ENCODE data around the gene CRY1.

DNA sequence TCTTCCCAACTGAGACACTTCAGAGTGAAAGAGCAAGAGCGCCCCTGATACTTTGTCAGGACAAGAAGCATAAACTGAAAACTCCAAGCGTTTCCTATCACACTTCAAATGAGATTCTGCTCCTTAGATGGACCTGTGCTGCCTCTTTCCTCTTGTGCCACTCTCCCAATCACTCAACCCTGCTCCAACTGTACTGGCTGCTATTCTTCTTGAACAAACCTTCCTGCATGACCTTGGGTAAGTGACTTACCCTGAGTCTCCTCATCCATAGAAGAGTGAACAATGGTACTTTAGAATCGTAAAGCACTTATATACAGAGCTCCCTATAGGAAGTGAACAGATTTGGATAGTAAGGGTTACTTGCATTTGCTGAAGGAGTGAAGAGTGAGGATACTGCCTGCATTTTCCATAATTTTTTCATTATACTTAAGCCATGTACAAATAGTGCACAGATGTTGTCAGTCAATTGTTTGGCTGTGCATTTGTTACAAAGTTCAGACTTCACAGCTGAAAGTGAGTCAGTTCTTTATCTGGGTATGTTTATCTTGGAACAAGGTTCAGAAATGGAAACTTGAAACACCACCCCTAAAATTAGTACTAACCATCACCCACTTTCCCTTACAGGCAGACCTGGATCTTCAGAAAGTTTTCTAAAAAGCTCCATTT, 117.2 kb downstream of the CRY1 start:
- TF ChIP-seq, protein P1, sequence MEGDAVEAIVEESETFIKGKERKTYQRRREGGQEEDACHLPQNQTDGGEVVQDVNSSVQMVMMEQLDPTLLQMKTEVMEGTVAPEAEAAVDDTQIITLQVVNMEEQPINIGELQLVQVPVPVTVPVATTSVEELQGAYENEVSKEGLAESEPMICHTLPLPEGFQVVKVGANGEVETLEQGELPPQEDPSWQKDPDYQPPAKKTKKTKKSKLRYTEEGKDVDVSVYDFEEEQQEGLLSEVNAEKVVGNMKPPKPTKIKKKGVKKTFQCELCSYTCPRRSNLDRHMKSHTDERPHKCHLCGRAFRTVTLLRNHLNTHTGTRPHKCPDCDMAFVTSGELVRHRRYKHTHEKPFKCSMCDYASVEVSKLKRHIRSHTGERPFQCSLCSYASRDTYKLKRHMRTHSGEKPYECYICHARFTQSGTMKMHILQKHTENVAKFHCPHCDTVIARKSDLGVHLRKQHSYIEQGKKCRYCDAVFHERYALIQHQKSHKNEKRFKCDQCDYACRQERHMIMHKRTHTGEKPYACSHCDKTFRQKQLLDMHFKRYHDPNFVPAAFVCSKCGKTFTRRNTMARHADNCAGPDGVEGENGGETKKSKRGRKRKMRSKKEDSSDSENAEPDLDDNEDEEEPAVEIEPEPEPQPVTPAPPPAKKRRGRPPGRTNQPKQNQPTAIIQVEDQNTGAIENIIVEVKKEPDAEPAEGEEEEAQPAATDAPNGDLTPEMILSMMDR (IDR thresholded peaks at IDR 0.05; ENCODE audit: insufficient read depth, low read length, poor library complexity, severe bottlenecking), result no peak
- no peak for TF ChIP-seq EZH2phosphoT487 (conservative IDR thresholded peaks at IDR 0.05; ENCODE audit: low read length)

All from SU-DHL-6 (cell line).